GM18519 (cell line): ENCODE data around the gene PTAFR.

ENCODE experiments used
- ATAC-seq: cut with Tn5 transposase; IDR thresholded peaks from one replicate; pipeline ENCODE4 v1.9.1; 2021; ENCODE audit warnings: mild to moderate bottlenecking, moderate library complexity; ENCODE audit not compliant: unreplicated experiment, low FRiP score

PTAFR gene

GRCh38 chr1:28176492-28177470, at the start of gene PTAFR:
PTAFR (minus strand) TSS chr1:28176690; CDS start chr1:28151021, 25,669 bp downstream.
- ATAC-seq = no peak

DNA sequence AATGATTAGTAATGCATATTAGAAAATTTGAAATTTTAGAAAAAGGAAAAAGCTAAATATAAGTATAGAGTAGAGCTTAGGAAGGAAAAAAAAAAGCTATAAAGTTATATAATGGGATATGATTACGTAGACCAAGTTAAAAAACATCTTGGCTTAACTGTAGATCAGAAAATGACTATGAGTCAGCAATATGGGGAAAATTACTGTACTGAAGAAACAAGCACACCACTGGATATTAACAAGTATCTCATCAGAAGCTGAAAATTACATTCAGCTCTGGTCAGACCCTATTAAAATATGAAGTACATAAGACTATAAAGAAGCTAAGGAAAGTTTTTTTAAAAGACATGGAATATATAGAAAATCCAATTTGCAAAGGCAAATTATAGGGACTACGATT, 36.8 kb upstream of the PTAFR start:
- ATAC-seq = no peak

- ATAC-seq = no peak
Measured at GRCh38 chr1:28209700-28210099, 33.2 kb upstream of the PTAFR start.

DNA sequence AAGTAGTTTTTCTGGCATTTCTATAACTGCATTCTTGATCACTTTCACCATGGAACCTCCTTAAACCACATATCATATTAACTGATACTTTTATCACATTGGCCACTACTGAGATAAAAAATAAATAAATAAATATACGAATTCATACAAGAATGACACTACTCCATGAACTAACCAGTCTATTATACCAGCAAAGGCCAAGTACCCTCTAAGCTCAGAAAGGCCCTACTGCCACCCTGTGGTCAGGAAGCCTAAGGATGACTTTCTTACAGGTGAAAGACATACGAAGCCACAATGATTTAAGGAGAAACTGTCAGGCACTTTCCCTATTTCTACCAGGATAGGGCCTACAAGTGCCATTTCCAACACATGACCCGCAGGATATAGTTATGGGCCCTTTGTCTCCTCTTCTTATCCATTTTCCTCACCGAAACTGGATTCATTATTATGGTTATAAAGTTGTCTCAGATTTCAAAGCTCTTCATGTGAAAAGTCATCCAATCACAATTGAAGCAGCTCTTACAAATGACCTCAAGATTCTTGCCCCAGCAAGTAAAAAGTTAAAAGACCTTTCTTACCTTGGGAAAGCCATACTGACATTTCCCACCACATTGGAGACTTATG, 32.4 kb upstream of the PTAFR start:
- ATAC-seq = no peak

GRCh38 chr1:28205243-28205642, 28.8 kb upstream of the PTAFR start:
- ATAC-seq = no peak

GRCh38 chr1:28200234-28200873, 23.9 kb upstream of the PTAFR start:
- ATAC-seq = no peak

DNA sequence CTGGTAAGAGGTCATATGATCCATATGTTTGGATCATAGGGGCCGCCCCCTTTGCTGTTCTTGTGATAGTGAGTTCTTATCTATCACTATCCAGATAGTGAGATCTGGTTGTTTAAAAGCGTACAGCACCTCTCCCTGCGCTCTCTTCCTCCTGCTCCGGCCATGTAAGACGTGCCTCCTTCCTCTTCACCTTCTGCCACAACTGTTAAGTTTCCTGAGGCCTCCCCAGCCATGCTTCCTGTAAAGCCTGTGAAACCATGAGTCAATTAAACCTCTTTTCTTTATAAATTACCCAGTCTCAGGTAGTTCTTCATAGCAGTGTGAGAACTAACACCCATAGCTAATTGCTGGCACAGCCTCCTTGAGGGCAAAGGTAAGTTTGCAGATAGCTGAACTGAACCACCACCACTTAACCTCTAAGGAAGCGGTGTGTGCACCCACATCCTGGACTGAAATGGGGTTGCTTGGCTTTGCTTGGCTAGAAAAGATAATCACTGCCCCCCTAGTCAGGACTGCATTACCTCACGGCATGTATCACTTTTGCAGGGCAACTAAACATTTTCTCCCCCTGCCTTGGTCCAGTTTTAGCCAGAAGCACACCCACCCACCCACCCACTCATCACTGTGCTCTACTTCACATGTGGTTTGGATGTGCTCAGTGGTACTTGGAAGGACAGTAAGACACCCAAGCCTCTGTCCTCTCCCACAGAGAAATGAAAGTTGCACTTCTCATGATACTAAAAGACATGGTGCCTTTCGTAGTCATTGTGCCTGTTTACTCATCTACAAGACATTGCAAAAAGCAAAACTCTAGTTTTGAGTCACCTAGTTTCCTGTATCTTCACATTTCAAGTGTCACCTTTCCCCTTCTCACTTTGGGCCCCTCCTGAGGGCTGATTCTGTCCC, 23.1 kb upstream of the PTAFR start:
- ATAC-seq = peak; percentile 76

GRCh38 chr1:28197682-28198415, 21.4 kb upstream of the PTAFR start:
- no peak for ATAC-seq

DNA sequence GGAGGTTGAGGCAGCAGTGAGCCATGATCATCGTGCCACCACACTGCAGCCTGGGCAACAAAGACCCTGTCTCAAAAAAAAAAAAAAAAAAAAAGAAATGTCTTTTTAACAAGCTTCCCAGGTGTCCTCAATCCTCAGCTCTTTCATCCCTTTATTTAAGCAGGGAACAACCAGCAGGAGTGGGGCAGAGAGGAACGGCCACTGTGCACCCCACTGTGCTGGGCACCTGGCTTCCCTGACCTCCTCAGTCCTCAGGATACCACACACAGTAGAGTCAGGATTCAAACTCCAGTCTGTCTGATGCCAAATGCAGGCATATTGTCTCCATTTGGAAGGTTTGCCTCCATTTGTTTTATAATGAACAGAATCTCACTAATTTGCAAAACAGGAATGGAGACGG, 19.8 kb upstream of the PTAFR start:
- no peak for ATAC-seq

GRCh38 chr1:28195780-28196179, 19.3 kb upstream of the PTAFR start:
- ATAC-seq = no peak

GRCh38 chr1:28194326-28195035, 18.0 kb upstream of the PTAFR start:
- ATAC-seq = no peak

- ATAC-seq = no peak
Measured at GRCh38 chr1:28193701-28194161, 17.2 kb upstream of the PTAFR start.

GRCh38 chr1:28190996-28191645, 14.6 kb upstream of the PTAFR start:
- ATAC-seq = no peak

- no peak for ATAC-seq
Measured at GRCh38 chr1:28190337-28190979, 14.0 kb upstream of the PTAFR start.

- ATAC-seq = no peak
Measured at GRCh38 chr1:28185071-28185470, 8.6 kb upstream of the PTAFR start.

DNA sequence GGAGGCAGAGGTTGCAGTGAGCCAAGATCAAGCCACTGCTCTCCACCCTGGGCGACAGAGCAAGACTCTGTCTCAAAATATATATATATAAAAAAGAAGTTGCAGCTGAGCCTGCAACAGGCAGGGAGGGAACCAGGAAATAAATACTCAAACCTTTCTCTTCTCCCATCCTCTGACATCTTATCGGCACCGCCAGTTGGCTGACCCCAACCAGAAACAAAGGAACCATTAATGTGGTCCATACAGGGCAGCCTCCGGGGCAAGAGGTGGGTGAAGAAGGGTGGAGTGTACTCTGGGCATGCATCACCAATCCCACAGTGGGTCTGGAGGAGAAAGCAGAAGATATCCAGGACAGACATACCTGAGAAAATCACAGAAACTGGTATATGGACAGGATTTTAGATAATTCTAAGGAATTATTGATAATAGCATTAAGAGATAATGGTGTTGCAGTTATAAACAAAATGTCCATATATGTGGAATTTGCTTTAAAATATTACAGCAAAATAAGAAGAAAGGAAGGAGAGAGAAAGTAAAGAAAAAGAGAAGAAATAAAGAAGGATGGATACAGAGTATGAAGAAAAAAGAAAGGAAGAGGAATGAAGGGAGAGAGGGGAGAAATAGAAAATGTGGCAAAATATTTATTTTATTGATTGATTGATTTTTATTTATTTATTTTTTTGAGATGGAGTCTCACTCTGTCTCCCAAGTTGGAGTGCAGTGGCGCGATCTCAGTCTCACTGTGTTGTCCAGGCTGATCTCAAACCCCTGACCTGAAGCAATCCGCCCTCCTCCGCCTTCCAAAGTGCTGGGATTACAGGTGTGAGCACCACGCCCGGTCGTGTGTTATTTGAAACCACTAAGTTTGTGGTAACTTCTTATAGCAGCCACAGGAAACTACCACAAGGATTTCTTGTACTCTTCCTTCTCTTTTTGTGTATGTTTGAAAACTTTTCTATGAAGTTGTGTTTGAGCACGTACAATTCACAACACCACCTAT, 4.1 kb upstream of the PTAFR start:
- ATAC-seq = no peak
